GM23248 (cell line): ENCODE data around the gene OR5B12.

Source experiments
- EZH2 ChIP-seq: fragments of 200-600 bp; sonication (generic); IDR thresholded peaks from 2 replicates; pipeline ENCODE4 v1.6.1; 2018; ENCODE audit warnings: antibody characterized with exemption, mild to moderate bottlenecking; ENCODE audit not compliant: insufficient read depth, poor library complexity, severe bottlenecking
- EZH2phosphoT487 ChIP-seq: fragments of 200-600 bp; sonication (generic); IDR thresholded peaks from 2 replicates; pipeline ENCODE4 v1.6.1; 2018; ENCODE audit warnings: antibody characterized with exemption, moderate library complexity, mild to moderate bottlenecking, low read depth; ENCODE audit not compliant: insufficient read depth

DNA sequence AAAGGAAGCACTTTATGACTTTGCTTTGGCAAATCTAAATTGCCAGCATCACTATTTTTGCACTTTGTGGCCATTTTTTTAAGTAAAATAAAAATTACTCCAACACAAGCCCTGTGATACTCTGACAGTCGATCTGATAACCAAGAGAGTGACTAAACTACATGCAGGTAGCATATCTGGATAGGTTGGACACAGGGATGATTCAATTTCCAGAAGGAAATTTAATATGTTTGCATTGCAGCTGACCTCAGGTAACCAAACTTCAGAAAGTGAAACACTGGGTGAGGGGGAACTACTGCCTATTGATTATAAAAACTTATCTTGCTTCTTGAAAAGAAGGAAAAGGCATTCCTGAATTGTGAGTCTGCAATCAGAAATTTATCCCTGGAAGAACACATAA lies 49.3 kb downstream of the OR5B12 start:
- no peak for TF ChIP-seq EZH2
- no peak for TF ChIP-seq EZH2phosphoT487
